GM12801 (cell line): ENCODE measurements around the gene TIMM8A.

Source experiments
- TF ChIP-seq, protein P1 (sequence below): IDR thresholded peaks from one replicate; pipeline ENCODE4 v1.5.1; 2011; ENCODE audit warnings: control low read depth; ENCODE audit not compliant: insufficient read length; ENCODE audit errors: extremely low read depth

TIMM8A gene

GRCh38 chrX:101369687-101370086, 21.1 kb upstream of the TIMM8A start:
- TF ChIP-seq, protein P1, sequence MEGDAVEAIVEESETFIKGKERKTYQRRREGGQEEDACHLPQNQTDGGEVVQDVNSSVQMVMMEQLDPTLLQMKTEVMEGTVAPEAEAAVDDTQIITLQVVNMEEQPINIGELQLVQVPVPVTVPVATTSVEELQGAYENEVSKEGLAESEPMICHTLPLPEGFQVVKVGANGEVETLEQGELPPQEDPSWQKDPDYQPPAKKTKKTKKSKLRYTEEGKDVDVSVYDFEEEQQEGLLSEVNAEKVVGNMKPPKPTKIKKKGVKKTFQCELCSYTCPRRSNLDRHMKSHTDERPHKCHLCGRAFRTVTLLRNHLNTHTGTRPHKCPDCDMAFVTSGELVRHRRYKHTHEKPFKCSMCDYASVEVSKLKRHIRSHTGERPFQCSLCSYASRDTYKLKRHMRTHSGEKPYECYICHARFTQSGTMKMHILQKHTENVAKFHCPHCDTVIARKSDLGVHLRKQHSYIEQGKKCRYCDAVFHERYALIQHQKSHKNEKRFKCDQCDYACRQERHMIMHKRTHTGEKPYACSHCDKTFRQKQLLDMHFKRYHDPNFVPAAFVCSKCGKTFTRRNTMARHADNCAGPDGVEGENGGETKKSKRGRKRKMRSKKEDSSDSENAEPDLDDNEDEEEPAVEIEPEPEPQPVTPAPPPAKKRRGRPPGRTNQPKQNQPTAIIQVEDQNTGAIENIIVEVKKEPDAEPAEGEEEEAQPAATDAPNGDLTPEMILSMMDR: no peak

DNA sequence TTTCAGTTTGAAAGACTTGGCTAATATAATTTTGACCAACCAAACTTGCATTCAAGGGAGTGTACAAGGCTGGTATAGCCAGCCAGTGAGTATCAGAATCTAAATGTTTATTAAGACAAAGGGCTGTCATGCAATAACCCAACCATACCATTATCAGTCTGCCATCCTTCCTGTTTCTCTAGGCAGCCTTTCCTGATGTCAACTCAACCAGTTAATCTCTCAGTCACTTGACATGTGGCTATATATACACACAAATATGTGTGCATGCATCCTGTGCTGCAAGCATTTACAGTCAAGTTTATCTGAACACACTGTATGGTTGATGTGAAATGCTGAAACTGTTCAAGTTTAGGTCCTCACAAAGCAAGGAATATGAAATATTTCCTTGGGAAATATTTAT, 20.3 kb upstream of the TIMM8A start:
- TF ChIP-seq, protein P1: no peak

DNA sequence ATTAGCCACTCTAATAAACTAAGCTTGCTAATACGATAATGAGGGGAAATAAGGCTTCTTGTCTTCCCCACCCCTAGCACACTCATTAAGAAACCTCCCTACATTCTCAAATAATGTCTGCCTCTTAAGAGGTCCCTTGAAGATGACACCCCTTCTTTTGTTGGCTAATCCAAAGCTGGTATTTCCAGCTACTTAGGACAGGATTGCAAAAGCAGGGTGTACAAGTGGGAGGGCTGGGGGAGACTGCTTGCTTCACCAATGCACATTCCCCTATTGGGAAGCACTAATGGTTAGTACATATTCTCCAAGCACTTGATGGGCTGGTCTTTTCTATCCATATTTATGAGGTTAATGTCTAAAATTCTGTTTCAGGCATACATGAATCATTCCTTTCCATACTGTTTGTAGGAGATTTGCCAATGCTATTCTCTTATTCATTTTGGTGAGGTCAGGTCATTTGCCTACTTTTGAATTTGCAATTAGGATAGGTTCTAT, 16.8 kb upstream of the TIMM8A start:
- TF ChIP-seq, protein P1: no peak

DNA sequence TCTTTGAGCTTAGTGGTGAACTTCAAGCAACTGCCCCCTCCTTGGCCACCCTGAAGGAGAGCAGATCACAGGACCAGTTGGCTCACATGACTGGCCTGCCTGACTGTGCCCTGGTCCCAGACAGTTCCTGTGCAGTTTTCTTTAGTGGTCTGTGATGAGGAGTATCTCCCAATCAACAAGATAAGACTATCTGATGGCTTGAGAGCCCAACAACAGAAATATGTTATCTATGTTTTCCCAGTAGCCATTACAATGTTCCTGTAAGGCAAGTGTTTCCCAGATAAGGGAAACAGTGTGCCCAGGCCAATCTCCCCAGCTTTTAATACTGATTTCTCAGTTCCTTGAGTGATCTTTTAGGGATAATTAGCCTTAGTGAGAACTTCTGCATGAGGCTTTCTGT, 14.2 kb upstream of the TIMM8A start:
- TF ChIP-seq, protein P1: no peak

DNA sequence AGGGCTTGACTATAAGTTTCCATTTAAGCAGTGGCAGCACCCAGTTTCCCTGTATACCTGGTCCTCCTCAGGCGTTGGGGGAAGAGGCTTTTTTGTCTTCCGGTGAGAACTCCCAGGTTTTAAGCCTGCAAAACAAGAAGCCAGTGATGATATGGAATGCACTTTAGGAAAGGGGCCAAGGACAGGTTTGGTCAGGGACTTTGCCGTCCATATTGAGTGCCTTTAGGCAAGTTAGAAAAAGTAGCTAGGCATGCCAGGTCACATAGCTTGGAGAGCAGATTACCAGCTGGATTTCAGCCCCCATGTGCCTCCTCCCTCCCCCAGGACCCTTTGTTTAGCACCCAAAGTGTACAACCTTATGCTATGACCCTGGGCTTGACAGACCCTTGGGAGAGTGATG, 13.6 kb upstream of the TIMM8A start:
- TF ChIP-seq, protein P1: no peak

DNA sequence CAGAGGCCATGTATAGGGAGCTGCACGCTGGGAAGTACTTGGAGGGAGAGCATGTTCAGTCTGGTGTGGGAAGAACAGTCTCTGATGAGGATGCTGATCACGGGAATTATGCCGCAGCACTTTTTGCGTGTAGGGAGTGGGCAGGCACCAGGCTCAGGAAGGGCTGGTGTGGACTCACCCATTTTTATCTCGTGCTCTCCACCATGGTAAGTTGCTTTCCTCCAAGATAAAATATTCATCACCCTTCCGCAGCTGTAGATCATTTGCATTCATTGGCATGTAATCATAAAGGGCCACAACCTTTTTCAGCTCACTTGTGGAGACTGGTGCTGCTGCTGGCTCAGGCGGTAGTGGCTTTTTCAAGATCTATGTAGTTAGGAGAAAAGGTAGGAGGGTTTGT, 11.8 kb upstream of the TIMM8A start:
- TF ChIP-seq, protein P1: no peak

- TF ChIP-seq, protein P1: no peak
Measured at GRCh38 chrX:101359966-101360365, 11.4 kb upstream of the TIMM8A start.
